SK-N-SH (cell line): ENCODE results near the gene CIITA. TPM values are rescaled to one million over a fixed set of nuclear protein-coding genes. Genes with fewer than 3 reads are reported as not detected.

Source experiments
- CTCF ChIA-PET: fragments of 300-600, 350-600 bp; formaldehyde crosslinking; extraction: SDS; loops from one replicate; lab custom pipeline; 2021; lab: Yijun Ruan, JAX
- POLR2A ChIA-PET: fragments of 350-600 bp; sonication (Branson Sonifier 250); formaldehyde crosslinking; extraction: SDS; loops from one replicate; lab custom pipeline; 2020; ENCODE audit warnings: antibody characterized with exemption, inconsistent platforms; lab: Yijun Ruan, JAX
- DNase-seq: peaks from one replicate; pipeline ENCODE4 v3.0.0; 2012
- H2AFZ ChIP-seq: fragments of 200-600 bp; sonication (generic); 2 replicates; pipeline ENCODE4 v1.8.1; 2016; ENCODE audit warnings: antibody characterized with exemption, mild to moderate bottlenecking, low read depth
- H3F3A ChIP-seq: fragments of 200-600 bp; sonication (generic); replicated peaks from 2 replicates; pipeline ENCODE3; 2016; ENCODE audit warnings: antibody characterized with exemption, mild to moderate bottlenecking; ENCODE audit not compliant: insufficient read depth
- H3K27ac ChIP-seq, 2 experiments: fragments of 200-500 bp in 1 of 2; fragments of 200-600 bp in 1 of 2; sonication (Bioruptor generic) in 1 of 2; sonication (generic), shearing (Covaris generic) in 1 of 2; 2 replicates each; pipeline versions ENCODE4 v1.5.1 to v1.6.1; 2014 to 2016; ENCODE audit warnings: low read depth in 2 of 2, inconsistent platforms in 1 of 2, low read length in 1 of 2, mild to moderate bottlenecking in 1 of 2, mixed read lengths in 1 of 2
- H3K27me3 ChIP-seq: fragments of 200-600 bp; sonication (generic), shearing (Covaris generic); 2 replicates; pipeline ENCODE4 v1.6.1; 2016; ENCODE audit warnings: mixed run types; ENCODE audit not compliant: insufficient read depth
- H3K36me3 ChIP-seq, 2 experiments: fragments of 200-500 bp in 1 of 2; fragments of 200-600 bp in 1 of 2; sonication (Bioruptor generic) in 1 of 2; sonication (generic) in 1 of 2; replicated peaks in 1 of 2; 2 replicates each; pipeline versions ENCODE3 to v1.5.1; 2014 to 2016; ENCODE audit warnings: low read length in 1 of 2, mild to moderate bottlenecking in 1 of 2; ENCODE audit not compliant: insufficient read depth in 2 of 2, control insufficient read depth in 1 of 2
- H3K4me1 ChIP-seq, 2 experiments: fragments of 200-500 bp in 1 of 2; fragments of 200-600 bp in 1 of 2; sonication (Bioruptor generic) in 1 of 2; sonication (generic), shearing (Covaris generic) in 1 of 2; 2 replicates each; pipeline versions ENCODE4 v1.5.1 to v1.6.1; 2014 to 2016; ENCODE audit warnings: low read depth in 1 of 2, low read length in 1 of 2, mixed run types in 1 of 2; ENCODE audit not compliant: insufficient read depth in 2 of 2, control insufficient read depth in 1 of 2
- H3K4me2 ChIP-seq: fragments of 200-600 bp; sonication (generic), shearing (Covaris generic); 2 replicates; pipeline ENCODE4 v1.6.1; 2017; ENCODE audit warnings: mixed run types
- H3K4me3 ChIP-seq, 2 experiments: fragments of 200-500 bp in 1 of 2; fragments of 200-600 bp in 1 of 2; sonication (Bioruptor generic) in 1 of 2; sonication (generic), shearing (Covaris generic) in 1 of 2; 2 replicates each; pipeline versions ENCODE4 v1.5.1 to v1.8.1; 2014 to 2016; ENCODE audit warnings: low read depth in 2 of 2, inconsistent platforms in 1 of 2, low read length in 1 of 2, mild to moderate bottlenecking in 1 of 2, mixed read lengths in 1 of 2, moderate library complexity in 1 of 2
- H3K79me2 ChIP-seq: fragments of 200-600 bp; sonication (generic); 2 replicates; pipeline ENCODE4 v1.8.1; 2017; ENCODE audit warnings: mild to moderate bottlenecking; ENCODE audit not compliant: insufficient read depth
- H3K9ac ChIP-seq: fragments of 200-600 bp; sonication (generic); 2 replicates; pipeline ENCODE4 v1.6.1; 2017; ENCODE audit warnings: mixed run types
- H3K9me2 ChIP-seq: fragments of 200-600 bp; sonication (generic); 2 replicates; pipeline ENCODE4 v1.6.1; 2017; ENCODE audit warnings: mixed run types
- H3K9me3 ChIP-seq: fragments of 200-600 bp; sonication (generic); 2 replicates; pipeline ENCODE4 v1.6.1; 2017; ENCODE audit warnings: mixed run types, mild to moderate bottlenecking, moderate library complexity
- H4K20me1 ChIP-seq: fragments of 200-600 bp; sonication (generic); 2 replicates; pipeline ENCODE4 v1.6.1; 2017; ENCODE audit warnings: mild to moderate bottlenecking, mixed run types; ENCODE audit not compliant: insufficient read depth
- MEF2A ChIP-seq: IDR thresholded peaks from 2 replicates; pipeline ENCODE4 v1.4.0; 2012; ENCODE audit warnings: low read depth, borderline replicate concordance
- NRF1 ChIP-seq: IDR thresholded peaks from 2 replicates; pipeline ENCODE4 v1.6.1; 2012; ENCODE audit warnings: low read depth, mild to moderate bottlenecking, low read length
- SIN3A ChIP-seq: IDR thresholded peaks from 2 replicates; pipeline ENCODE4 v1.6.1; 2012; ENCODE audit warnings: low read depth, mild to moderate bottlenecking, low read length, moderate library complexity, borderline replicate concordance
- whole genome bisulfite sequencing: methylation state at CpG from one replicate; pipeline ENCODE4 v1.1.6; 2017; ENCODE audit warnings: low lambda C conversion rate; 5-methylcytosine and 5-hydroxymethylcytosine counted together
- polyA plus RNA-seq, 3 experiments: library from polyadenylated mRNA; depleted of rRNA; stranded (reverse); fragments of >200 nt; gene quantifications; 2 replicates each; pipeline ENCODE4 v1.2.3, GENCODE V29; 2012
- TF ChIP-seq, protein P1 (sequence below): IDR thresholded peaks from 2 replicates; pipeline ENCODE4 v1.4.0; 2012; ENCODE audit warnings: low read depth, borderline replicate concordance
- TF ChIP-seq, protein P2 (sequence below): IDR thresholded peaks from 2 replicates; pipeline ENCODE4 v1.6.1; 2012; ENCODE audit warnings: mild to moderate bottlenecking, low read depth, low read length, moderate library complexity

Gene CIITA
- polyA plus RNA-seq, 1 of the 3 experiments (the other 2 are of a cell fraction), result 0.23 TPM

DNA sequence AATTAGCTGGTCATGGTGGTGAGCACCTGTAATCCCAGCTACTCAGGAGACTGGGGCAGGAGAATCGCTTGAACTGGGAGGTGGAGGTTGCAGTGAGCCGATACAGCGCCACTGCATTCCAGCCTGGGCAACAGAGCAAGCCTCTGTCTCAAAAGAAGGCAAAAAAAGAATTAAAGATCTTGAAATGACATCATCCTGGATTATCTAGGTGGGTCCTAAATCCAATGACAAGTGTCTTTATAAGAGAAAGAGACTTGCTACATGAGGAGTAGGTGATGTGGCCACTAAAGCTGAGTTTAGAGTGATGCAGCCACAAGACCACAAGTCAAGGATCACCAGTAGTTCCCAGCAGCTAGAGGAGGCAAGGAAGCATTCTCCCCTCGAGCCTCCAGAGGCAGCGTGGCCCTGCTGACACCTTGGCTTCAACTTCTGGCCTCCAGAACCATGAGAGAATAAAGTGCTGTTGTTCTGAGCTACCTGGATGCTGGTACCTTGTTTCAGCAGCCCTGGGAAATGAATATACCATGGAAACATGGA lies 15.8 kb downstream of the CIITA start (continued):
- TF ChIP-seq, protein P1, sequence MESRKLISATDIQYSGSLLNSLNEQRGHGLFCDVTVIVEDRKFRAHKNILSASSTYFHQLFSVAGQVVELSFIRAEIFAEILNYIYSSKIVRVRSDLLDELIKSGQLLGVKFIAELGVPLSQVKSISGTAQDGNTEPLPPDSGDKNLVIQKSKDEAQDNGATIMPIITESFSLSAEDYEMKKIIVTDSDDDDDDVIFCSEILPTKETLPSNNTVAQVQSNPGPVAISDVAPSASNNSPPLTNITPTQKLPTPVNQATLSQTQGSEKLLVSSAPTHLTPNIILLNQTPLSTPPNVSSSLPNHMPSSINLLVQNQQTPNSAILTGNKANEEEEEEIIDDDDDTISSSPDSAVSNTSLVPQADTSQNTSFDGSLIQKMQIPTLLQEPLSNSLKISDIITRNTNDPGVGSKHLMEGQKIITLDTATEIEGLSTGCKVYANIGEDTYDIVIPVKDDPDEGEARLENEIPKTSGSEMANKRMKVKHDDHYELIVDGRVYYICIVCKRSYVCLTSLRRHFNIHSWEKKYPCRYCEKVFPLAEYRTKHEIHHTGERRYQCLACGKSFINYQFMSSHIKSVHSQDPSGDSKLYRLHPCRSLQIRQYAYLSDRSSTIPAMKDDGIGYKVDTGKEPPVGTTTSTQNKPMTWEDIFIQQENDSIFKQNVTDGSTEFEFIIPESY, result no peak
- TF ChIP-seq MEF2A (no peak), SIN3A (no peak)
- TF ChIP-seq, protein P2, sequence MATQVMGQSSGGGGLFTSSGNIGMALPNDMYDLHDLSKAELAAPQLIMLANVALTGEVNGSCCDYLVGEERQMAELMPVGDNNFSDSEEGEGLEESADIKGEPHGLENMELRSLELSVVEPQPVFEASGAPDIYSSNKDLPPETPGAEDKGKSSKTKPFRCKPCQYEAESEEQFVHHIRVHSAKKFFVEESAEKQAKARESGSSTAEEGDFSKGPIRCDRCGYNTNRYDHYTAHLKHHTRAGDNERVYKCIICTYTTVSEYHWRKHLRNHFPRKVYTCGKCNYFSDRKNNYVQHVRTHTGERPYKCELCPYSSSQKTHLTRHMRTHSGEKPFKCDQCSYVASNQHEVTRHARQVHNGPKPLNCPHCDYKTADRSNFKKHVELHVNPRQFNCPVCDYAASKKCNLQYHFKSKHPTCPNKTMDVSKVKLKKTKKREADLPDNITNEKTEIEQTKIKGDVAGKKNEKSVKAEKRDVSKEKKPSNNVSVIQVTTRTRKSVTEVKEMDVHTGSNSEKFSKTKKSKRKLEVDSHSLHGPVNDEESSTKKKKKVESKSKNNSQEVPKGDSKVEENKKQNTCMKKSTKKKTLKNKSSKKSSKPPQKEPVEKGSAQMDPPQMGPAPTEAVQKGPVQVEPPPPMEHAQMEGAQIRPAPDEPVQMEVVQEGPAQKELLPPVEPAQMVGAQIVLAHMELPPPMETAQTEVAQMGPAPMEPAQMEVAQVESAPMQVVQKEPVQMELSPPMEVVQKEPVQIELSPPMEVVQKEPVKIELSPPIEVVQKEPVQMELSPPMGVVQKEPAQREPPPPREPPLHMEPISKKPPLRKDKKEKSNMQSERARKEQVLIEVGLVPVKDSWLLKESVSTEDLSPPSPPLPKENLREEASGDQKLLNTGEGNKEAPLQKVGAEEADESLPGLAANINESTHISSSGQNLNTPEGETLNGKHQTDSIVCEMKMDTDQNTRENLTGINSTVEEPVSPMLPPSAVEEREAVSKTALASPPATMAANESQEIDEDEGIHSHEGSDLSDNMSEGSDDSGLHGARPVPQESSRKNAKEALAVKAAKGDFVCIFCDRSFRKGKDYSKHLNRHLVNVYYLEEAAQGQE, result no peak

- no peak overlapping the region for H2AFZ ChIP-seq
- ChIA-PET CTCF (no interaction called here), POLR2A (no interaction called here)
- H3F3A ChIP-seq, result no peaks in the 10 kb centered on the region
- H3K4me1 ChIP-seq, result no peaks in the 10 kb centered on the region
- no peaks in the 10 kb centered on the region for H4K20me1 ChIP-seq
- H3K9ac ChIP-seq, result no peak overlapping the region
- H3K27ac ChIP-seq, result no peak overlapping the region
- H3K4me2 ChIP-seq, result no peak overlapping the region
- H3K36me3 ChIP-seq, result no peaks in the 10 kb centered on the region
- no peaks in the 10 kb centered on the region for H3K27me3 ChIP-seq
- no peak overlapping the region for H3K4me3 ChIP-seq
- DNase-seq, result no peak
- 43% methylated on average over 17 of the region's 17 CpGs for WGBS
- TF ChIP-seq, protein P2, result peak; percentile 97
- TF ChIP-seq NRF1, result no peak
- TF ChIP-seq, all 33 proteins: peak for 1
- Histone ChIP-seq H3K9me3 (no peaks in the 10 kb centered on the region), H3K9me2 (no peaks in the 10 kb centered on the region), H3K79me2 (no peaks in the 10 kb centered on the region)
These were observed 18.3 kb downstream of the CIITA start for GRCh38 chr16:10895053-10895946.
